ENCODE measurements around the gene ARSG. TPM values are rescaled to one million over a fixed set of nuclear protein-coding genes. Genes with fewer than 3 reads are reported as not detected.
"Not testable (repeated sequence)": the region's sequence is repeated elsewhere in the genome, so short reads cannot be mapped to it uniquely, and the experiment has no call there.

The ARSG gene
- polyA plus RNA-seq, 3 donors = 3.8 to 6.0 (median 4.0) TPM

- DNase-seq (ENCODE audit: low read depth in 3 of 3, low spot score in 2 of 3) = not testable (repeated sequence)
Measured at GRCh38 chr17:68276339-68276738, 15.0 kb upstream of the ARSG start.

DNA sequence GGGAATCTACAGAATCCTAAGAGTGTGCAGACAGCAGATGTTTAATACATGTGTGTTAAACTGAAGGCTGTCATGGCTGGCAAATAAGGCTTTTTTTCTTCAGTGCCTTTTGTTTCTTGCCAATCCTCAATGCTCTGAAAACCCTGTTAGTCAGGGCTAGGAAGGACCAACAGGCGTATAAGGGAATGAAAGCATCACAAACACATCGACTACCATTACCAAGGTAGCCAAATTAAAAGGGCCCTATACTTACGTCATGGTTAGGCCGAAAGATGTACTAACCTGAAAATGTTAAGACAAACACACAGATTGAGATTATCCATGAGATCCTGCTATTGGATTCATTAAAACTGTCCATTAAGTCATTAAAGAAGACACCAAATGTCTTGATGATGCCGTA, 13.5 kb upstream of the ARSG start:
- no peak for DNase-seq (ENCODE audit: low read depth in 3 of 3, low spot score in 2 of 3)

DNA sequence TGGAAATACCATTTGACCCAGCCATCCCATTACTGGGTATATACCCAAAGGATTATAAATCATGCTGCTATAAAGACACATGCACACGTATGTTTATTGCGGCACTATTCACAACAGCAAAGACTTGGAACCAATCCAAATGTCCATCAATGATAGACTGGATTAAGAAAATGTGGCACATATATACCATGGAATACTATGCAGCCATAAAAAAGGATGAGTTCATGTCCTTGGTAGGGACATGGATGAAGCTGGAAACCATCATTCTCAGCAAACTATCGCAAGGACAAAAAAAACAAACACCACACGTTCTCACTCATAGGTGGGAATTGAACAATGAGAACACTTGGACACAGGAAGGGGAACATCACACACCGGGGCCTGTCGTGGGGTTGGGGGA, 9.3 kb upstream of the ARSG start:
- DNase-seq (ENCODE audit: low read depth in 3 of 3, low spot score in 2 of 3) = not testable (repeated sequence)

GRCh38 chr17:68288375-68288774, 2.9 kb upstream of the ARSG start:
- DNase-seq (ENCODE audit: low read depth in 3 of 3, low spot score in 2 of 3) = no peak

- no peak for DNase-seq (ENCODE audit: low read depth in 3 of 3, low spot score in 2 of 3)
Measured at GRCh38 chr17:68288804-68289203, 2.5 kb upstream of the ARSG start.

GRCh38 chr17:68289473-68289872, 1.8 kb upstream of the ARSG start:
- DNase-seq (ENCODE audit: low read depth in 3 of 3, low spot score in 2 of 3) = no peak

- no peak for DNase-seq (ENCODE audit: low read depth in 3 of 3, low spot score in 2 of 3)
Measured at GRCh38 chr17:68289936-68290267, 1.4 kb upstream of the ARSG start.

DNA sequence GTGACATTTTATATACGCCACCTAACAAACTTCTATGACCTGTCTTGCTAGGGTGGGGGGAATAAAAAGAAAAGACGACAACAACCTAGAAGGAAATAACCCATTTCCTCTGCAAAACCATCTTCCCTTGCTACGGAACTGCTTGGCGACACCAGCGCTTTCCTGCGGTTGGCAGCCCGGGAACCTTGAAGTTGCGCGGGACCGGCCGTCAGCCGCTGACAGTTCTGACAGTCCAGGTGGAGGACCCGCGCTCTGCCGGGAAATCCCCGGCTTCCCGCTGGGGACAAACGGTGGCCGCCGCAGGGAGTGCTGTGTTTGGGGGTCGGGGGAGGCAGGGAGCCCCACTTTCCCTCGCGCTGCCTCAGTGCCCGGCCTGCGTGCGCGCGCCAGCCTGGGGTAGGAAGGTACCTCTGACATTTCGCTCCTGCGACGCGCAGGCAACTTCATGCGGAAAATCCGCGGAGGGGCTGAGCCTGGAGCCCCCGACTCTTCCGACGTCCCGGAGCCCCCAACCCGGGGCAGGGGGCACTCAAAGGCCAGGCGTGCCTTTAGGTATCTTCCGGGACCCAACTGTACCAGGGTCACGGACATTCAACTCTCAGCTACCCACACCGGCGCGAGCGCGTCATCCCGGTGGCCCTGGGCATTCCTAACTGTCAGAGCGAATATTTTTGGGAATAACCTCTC, 884 bp upstream of the ARSG start:
- no peak for DNase-seq (ENCODE audit: low read depth in 3 of 3, low spot score in 2 of 3)

GRCh38 chr17:68291836-68292688, 767 bp downstream of the ARSG start:
- peak in 1 of 3 donors; percentile 56 for DNase-seq (ENCODE audit: low read depth in 3 of 3, low spot score in 2 of 3)

DNA sequence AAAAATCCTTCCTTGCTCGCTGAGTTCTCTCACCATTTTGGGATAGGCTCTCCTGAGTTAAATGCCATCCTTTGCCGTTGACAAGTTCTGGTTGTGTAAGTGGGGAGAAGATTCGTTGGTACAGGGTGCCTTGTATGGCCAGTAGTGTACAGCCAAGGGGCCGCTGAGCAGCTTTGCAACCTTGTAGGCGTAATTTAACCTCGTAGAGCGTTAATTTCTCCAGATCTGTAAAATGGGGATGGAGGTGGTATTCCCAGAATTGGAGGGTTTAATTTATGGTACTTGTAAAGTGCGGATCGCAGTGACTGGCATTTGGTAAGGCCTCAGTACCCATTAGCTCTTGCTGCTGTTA, 1.4 kb downstream of the ARSG start:
- no peak for DNase-seq (ENCODE audit: low read depth in 3 of 3, low spot score in 2 of 3)

GRCh38 chr17:68293490-68294195, 2.3 kb downstream of the ARSG start:
- no peak for DNase-seq (ENCODE audit: low read depth in 3 of 3, low spot score in 2 of 3)

DNA sequence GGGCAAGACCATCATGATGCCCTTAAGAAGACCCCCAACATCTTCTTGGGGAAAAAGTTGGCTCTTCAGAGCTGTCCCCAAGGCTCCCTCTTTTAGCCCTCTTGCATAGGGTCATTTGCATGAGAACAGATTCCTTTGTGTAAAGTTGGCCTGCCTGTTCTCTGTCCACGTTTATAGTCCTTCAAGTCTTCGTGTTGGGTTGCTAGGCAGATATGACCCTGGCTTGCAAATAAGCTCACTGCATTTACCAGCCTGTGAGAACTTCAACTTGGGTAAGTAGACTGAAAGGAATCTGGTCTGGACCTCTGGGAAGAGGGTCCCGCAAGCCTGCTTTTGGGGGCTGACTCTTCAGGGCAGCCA, 2.9 kb downstream of the ARSG start:
- no peak for DNase-seq (ENCODE audit: low read depth in 3 of 3, low spot score in 2 of 3)

- DNase-seq (ENCODE audit: low read depth in 3 of 3, low spot score in 2 of 3) = no peak
Measured at GRCh38 chr17:68294617-68295016, 3.3 kb downstream of the ARSG start.

GRCh38 chr17:68295086-68295485, 3.8 kb downstream of the ARSG start:
- no peak for DNase-seq (ENCODE audit: low read depth in 3 of 3, low spot score in 2 of 3)

- DNase-seq (ENCODE audit: low read depth in 3 of 3, low spot score in 2 of 3) = no peak
Measured at GRCh38 chr17:68296217-68297191, 5.2 kb downstream of the ARSG start.

DNA sequence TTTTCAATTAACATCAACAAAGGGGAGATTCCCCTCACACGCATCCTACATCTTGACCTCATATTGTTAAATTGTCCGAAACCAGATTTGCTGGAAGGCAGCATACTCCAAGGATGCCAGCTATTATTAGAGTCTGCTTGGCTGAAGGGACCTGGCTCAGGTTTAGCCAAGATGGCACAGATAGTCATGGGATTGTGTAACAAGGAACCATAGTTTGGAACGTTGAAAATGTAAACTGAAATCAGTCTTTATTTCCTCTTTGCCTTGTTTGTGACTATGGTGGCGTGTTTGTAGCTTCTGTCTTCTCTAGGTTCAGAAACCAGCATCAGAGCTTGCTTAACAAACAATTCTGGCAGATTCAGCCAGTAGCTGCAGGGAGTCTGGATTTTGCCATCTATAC, 5.9 kb downstream of the ARSG start:
- DNase-seq (ENCODE audit: low read depth in 3 of 3, low spot score in 2 of 3) = no peak

DNA sequence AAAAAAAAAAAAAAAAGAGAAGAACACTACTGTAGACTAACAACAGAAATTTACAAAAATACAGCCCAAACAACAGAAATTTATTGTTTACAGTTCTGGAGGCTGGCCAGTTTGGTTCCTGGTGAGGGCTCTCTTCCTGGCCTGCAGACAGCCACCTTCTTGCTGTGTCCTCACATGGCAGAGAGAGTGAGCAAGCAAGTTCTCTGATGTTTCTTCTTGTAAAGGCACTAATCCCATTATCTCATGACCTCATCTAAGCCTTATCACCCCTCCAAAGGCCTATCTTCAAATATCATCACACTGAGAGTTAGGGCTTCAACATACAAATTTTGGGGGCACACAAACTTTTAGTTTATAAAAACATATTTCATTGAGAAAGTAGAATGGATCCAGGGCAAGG, 7.3 kb downstream of the ARSG start:
- DNase-seq (ENCODE audit: low read depth in 3 of 3, low spot score in 2 of 3) = no peak

- DNase-seq (ENCODE audit: low read depth in 3 of 3, low spot score in 2 of 3) = no peak
Measured at GRCh38 chr17:68299817-68300216, 8.5 kb downstream of the ARSG start.

- no peak for DNase-seq (ENCODE audit: low read depth in 3 of 3, low spot score in 2 of 3)
Measured at GRCh38 chr17:68301438-68301959, 10.2 kb downstream of the ARSG start.

GRCh38 chr17:68302066-68302564, 10.8 kb downstream of the ARSG start:
- DNase-seq (ENCODE audit: low read depth in 3 of 3, low spot score in 2 of 3) = no peak

All from right renal cortex interstitium (tissue), 3 donors.